Subcutaneous abdominal adipose tissue (tissue), 5 donors: ENCODE data around the gene WDR81.
A peak's percentile ranks its signal among the peaks of the same experiment; 100 is the strongest.

Source experiments
- H3K27ac ChIP-seq: one replicate; pipeline ENCODE4 v1.7.0; 2013; ENCODE audit warnings: low read depth, mild to moderate bottlenecking, inconsistent platforms, low read length, moderate library complexity
- H3K27me3 ChIP-seq, 5 donors: one replicate each; pipeline ENCODE4 v1.7.0; 2013; ENCODE audit warnings: low read length in 5 of 5, inconsistent platforms in 1 of 5; ENCODE audit not compliant: control insufficient read depth in 5 of 5, insufficient read depth in 4 of 5
- H3K36me3 ChIP-seq, 5 donors: one replicate each; pipeline ENCODE4 v1.7.0; 2013; ENCODE audit warnings: low read length in 5 of 5; ENCODE audit not compliant: control insufficient read depth in 5 of 5, insufficient read depth in 5 of 5
- H3K4me1 ChIP-seq, 5 donors: one replicate each; pipeline ENCODE4 v1.7.0; 2013; ENCODE audit warnings: low read length in 5 of 5, mild to moderate bottlenecking in 3 of 5, moderate library complexity in 1 of 5; ENCODE audit not compliant: control insufficient read depth in 5 of 5, insufficient read depth in 5 of 5
- H3K4me3 ChIP-seq, 5 donors: one replicate each; pipeline ENCODE4 v1.7.0; 2013; ENCODE audit warnings: low read length in 5 of 5, low read depth in 1 of 5
- H3K9ac ChIP-seq, 5 donors: one replicate each; pipeline ENCODE4 v1.7.0; 2013; ENCODE audit warnings: low read length in 5 of 5, mild to moderate bottlenecking in 4 of 5, moderate library complexity in 3 of 5
- H3K9me3 ChIP-seq, 5 donors: one replicate each; pipeline ENCODE4 v1.7.0; 2013; ENCODE audit warnings: low read length in 5 of 5; ENCODE audit not compliant: control insufficient read depth in 5 of 5
- donor health status: healthy.
- donor health status: healthy.
- donor health status: healthy.
- donor health status: healthy.
- donor health status: healthy.

The WDR81 gene

GRCh38 chr17:1787301-1787902 lies 62.9 kb downstream of the WDR81 start:
- Histone ChIP-seq H3K4me1 (peaks cover 39 to 64% (median 52%) of the 10 kb centered on the region in 5 donors), H3K36me3 (peaks cover 0 to 2% (median 0%) of the 10 kb centered on the region in 5 donors), H3K27ac (peak overlapping the region; percentile 94)

More at GRCh38 chr17:1787301-1787902, 62.9 kb downstream of the WDR81 start:
- H3K9me3 ChIP-seq: no peaks in the 10 kb centered on the region
- H3K4me3 ChIP-seq: peak overlapping the region in 4 of 5 donors; percentile 31 to 44 (median 34)
- peak overlapping the region; percentile 48 to 71 (median 64) for H3K9ac ChIP-seq
- H3K27me3 ChIP-seq: peaks cover 0 to 3% (median 0%) of the 10 kb centered on the region in 5 donors
